HL-60 (cell line): ENCODE results near the gene VPS35.

Source experiments
- DNase-seq, 2 experiments: peaks; one replicate each; pipeline ENCODE4 v3.0.0-alpha.2; 2010 to 2020; ENCODE audit warnings: low read depth in 1 of 2, low spot score in 1 of 2
- H3K27ac ChIP-seq: fragments of 250-450 bp; sonication (Bioruptor Pico); replicated peaks from 2 replicates; pipeline ENCODE4 v1.5.1; 2020; ENCODE audit warnings: mild to moderate bottlenecking, moderate library complexity
- H3K27me3 ChIP-seq: fragments of 250-450 bp; sonication (Bioruptor Pico); 2 replicates; pipeline ENCODE4 v1.5.1; 2021; ENCODE audit warnings: mild to moderate bottlenecking, moderate library complexity; ENCODE audit not compliant: insufficient read depth, poor library complexity, severe bottlenecking
- H3K4me3 ChIP-seq: replicated peaks from 2 replicates; pipeline ENCODE4 v1.5.1; 2011; ENCODE audit warnings: mild to moderate bottlenecking, control low read depth, low read length; ENCODE audit not compliant: insufficient read depth
- GABPA ChIP-seq: IDR thresholded peaks from 2 replicates; pipeline ENCODE4 v1.6.1; 2012; ENCODE audit warnings: low read depth
- POLR2AphosphoS5 ChIP-seq: IDR thresholded peaks from 2 replicates; pipeline ENCODE4 v1.6.1; 2012; ENCODE audit warnings: low read depth
- REST ChIP-seq: IDR thresholded peaks from 2 replicates; pipeline ENCODE4 v1.6.1; 2012; ENCODE audit warnings: low read depth; ENCODE audit not compliant: insufficient replicate concordance
- SPI1 ChIP-seq: IDR thresholded peaks from 2 replicates; pipeline ENCODE4 v1.6.1; 2012; ENCODE audit warnings: low read depth, mild to moderate bottlenecking, borderline replicate concordance
- TF ChIP-seq, protein P1 (sequence below): IDR thresholded peaks from one replicate; pipeline ENCODE4 v1.5.1; 2011; ENCODE audit warnings: low read length, control low read depth, inconsistent platforms; ENCODE audit not compliant: insufficient read depth

VPS35 gene

GRCh38 chr16:46700048-46700447 is 11.1 kb upstream of the VPS35 start:
- no peak for DNase-seq
- no peak overlapping the region for H3K27ac ChIP-seq
- no peaks in the 10 kb centered on the region for H3K27me3 ChIP-seq
- no peak for TF ChIP-seq POLR2AphosphoS5
- no peak for TF ChIP-seq SPI1
- TF ChIP-seq REST = no peak
- TF ChIP-seq, protein P1, sequence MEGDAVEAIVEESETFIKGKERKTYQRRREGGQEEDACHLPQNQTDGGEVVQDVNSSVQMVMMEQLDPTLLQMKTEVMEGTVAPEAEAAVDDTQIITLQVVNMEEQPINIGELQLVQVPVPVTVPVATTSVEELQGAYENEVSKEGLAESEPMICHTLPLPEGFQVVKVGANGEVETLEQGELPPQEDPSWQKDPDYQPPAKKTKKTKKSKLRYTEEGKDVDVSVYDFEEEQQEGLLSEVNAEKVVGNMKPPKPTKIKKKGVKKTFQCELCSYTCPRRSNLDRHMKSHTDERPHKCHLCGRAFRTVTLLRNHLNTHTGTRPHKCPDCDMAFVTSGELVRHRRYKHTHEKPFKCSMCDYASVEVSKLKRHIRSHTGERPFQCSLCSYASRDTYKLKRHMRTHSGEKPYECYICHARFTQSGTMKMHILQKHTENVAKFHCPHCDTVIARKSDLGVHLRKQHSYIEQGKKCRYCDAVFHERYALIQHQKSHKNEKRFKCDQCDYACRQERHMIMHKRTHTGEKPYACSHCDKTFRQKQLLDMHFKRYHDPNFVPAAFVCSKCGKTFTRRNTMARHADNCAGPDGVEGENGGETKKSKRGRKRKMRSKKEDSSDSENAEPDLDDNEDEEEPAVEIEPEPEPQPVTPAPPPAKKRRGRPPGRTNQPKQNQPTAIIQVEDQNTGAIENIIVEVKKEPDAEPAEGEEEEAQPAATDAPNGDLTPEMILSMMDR = no peak
- no peak for TF ChIP-seq GABPA
- H3K4me3 ChIP-seq = no peak overlapping the region

GRCh38 chr16:46696957-46697356 is 8.0 kb upstream of the VPS35 start:
- Histone ChIP-seq H3K4me3 (no peak overlapping the region), H3K27me3 (no peaks in the 10 kb centered on the region), H3K27ac (no peak overlapping the region)
- TF ChIP-seq POLR2AphosphoS5 = no peak
- no peak for TF ChIP-seq SPI1
- no peak for TF ChIP-seq REST
- TF ChIP-seq, protein P1 = no peak
- no peak for TF ChIP-seq GABPA
- DNase-seq = no peak

DNA sequence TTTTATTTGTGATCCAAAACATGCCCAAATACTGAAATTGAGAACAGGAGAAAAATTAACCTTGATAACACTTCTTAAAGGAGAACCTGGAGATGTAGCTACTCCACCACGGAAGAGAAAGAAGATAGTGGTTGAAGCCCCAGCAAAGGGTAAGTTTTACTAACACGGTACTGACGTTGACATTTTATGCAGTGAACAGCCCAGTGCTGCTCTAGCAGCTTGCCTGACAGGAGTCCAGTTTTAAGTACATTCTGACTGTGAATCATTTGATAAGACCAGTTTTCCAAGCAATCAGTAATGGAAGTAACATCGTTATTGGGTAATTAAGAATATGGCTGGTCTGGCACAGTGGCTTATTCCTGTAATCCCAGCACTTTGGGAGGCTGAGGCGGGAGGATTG is 7.0 kb upstream of the VPS35 start:
- Histone ChIP-seq H3K27me3 (no peaks in the 10 kb centered on the region), H3K4me3 (no peak overlapping the region), H3K27ac (no peak overlapping the region)
- TF ChIP-seq SPI1 (no peak), REST (no peak), GABPA (no peak), POLR2AphosphoS5 (no peak)
- TF ChIP-seq, protein P1 = no peak
- DNase-seq = no peak
